ENCODE measurements around the gene RNASEL. TPM values are rescaled to one million over a fixed set of nuclear protein-coding genes. Genes with fewer than 3 reads are reported as not detected.

Gene RNASEL
- total RNA-seq, 1 donor from 2014 or later: 11.1 TPM

DNA sequence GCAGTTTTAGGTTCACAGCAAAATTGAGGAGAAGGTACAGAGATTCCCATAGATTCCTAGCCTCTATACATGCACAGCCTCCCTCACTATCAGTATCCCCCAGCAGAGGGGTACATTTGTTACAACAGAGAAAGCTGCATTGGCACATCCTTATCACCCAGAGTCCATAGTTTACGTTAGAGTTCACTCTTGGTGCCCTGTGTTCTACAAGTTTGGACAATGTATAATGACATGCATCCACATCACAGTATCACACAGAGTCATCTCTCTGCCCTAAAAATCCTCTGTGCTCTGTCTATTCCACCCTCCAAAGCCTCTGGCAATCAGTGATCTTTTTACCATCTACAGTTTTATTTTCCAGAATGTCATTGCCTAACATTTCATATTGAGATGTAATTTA is 37.5 kb upstream of the RNASEL start:
- POLR2A ChIA-PET: no interaction called here
- TF ChIP-seq, protein P1, sequence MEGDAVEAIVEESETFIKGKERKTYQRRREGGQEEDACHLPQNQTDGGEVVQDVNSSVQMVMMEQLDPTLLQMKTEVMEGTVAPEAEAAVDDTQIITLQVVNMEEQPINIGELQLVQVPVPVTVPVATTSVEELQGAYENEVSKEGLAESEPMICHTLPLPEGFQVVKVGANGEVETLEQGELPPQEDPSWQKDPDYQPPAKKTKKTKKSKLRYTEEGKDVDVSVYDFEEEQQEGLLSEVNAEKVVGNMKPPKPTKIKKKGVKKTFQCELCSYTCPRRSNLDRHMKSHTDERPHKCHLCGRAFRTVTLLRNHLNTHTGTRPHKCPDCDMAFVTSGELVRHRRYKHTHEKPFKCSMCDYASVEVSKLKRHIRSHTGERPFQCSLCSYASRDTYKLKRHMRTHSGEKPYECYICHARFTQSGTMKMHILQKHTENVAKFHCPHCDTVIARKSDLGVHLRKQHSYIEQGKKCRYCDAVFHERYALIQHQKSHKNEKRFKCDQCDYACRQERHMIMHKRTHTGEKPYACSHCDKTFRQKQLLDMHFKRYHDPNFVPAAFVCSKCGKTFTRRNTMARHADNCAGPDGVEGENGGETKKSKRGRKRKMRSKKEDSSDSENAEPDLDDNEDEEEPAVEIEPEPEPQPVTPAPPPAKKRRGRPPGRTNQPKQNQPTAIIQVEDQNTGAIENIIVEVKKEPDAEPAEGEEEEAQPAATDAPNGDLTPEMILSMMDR (IDR thresholded peaks at IDR 0.05): no peak
- Mint-ChIP-seq H3K27me3 (no peaks in the 10 kb centered on the region), H3K27ac (no peak overlapping the region), H3K4me1 (peaks cover 56% of the 10 kb centered on the region), H3K9me3 (no peaks in the 10 kb centered on the region), H3K36me3 (ENCODE audit: low read depth) (no peaks in the 10 kb centered on the region), H3K4me3 (no peak overlapping the region)
- intact Hi-C loops (cut with micrococcal nuclease): loop anchor here (1.0 kb wide), 1 partner anchor 12 kb away; no protein-coding TSS in a partner anchor
- ATAC-seq (ENCODE audit: low read depth) (no peak), DNase-seq (no peak)
- CTCF ChIA-PET: no interaction called here

- Mint-ChIP-seq H3K9me3 (peaks cover 4% of the 10 kb centered on the region), H3K27me3 (no peaks in the 10 kb centered on the region), H3K36me3 (ENCODE audit: low read depth) (peaks cover 2% of the 10 kb centered on the region), H3K4me3 (no peak overlapping the region), H3K4me1 (peaks cover 57% of the 10 kb centered on the region), H3K27ac (no peak overlapping the region)
- DNase-seq (no peak), ATAC-seq (ENCODE audit: low read depth) (no peak)
- TF ChIP-seq, protein P1 (IDR thresholded peaks at IDR 0.05): no peak
- intact Hi-C loops (cut with micrococcal nuclease): loop anchor here (1.0 kb wide), 1 partner anchor 12 kb away; no protein-coding TSS in a partner anchor
- POLR2A ChIA-PET: no interaction called here
- CTCF ChIA-PET: no interaction called here
Measured at GRCh38 chr1:182625719-182626504, 36.9 kb upstream of the RNASEL start.

GRCh38 chr1:182625024-182625423 is 36.0 kb upstream of the RNASEL start:
- no peaks in the 10 kb centered on the region for H3K27me3 Mint-ChIP-seq
- peaks cover 2% of the 10 kb centered on the region for H3K36me3 Mint-ChIP-seq (ENCODE audit: low read depth)
- peak overlapping the region; percentile 50 for H3K27ac Mint-ChIP-seq
- DNase-seq (no peak), ATAC-seq (ENCODE audit: low read depth) (no peak)
- TF ChIP-seq, protein P1 (IDR thresholded peaks at IDR 0.05): no peak
- POLR2A ChIA-PET: interaction anchor here (1.6 kb wide), 1 partner anchor 10 kb away, joined by 13 read pairs; no protein-coding TSS in a partner anchor
- peaks cover 6% of the 10 kb centered on the region for H3K9me3 Mint-ChIP-seq
- H3K4me3 Mint-ChIP-seq: no peak overlapping the region
- peaks cover 51% of the 10 kb centered on the region for H3K4me1 Mint-ChIP-seq
- CTCF ChIA-PET: no interaction called here
- intact Hi-C loops (cut with micrococcal nuclease): no loop called here

- ATAC-seq (ENCODE audit: low read depth): no peak
- intact Hi-C loops (cut with micrococcal nuclease): no loop called here
- ChIA-PET POLR2A (interaction anchor here (1.4 to 1.6 kb wide), 2 partner anchors 9 to 21 kb away, joined by 5 to 13 read pairs; no protein-coding TSS in a partner anchor), CTCF (interaction anchor here (1.0 kb wide), 1 partner anchor 158 kb away, joined by 3 read pairs; no protein-coding TSS in a partner anchor)
- DNase-seq: no peak
- Mint-ChIP-seq H3K27ac (peak overlapping the region; percentile 67), H3K4me1 (peaks cover 47% of the 10 kb centered on the region), H3K27me3 (no peaks in the 10 kb centered on the region), H3K36me3 (ENCODE audit: low read depth) (peaks cover 2% of the 10 kb centered on the region), H3K9me3 (peaks cover 6% of the 10 kb centered on the region), H3K4me3 (no peak overlapping the region)
- TF ChIP-seq, protein P1 (IDR thresholded peaks at IDR 0.05): no peak
Measured at GRCh38 chr1:182624577-182624976, 35.5 kb upstream of the RNASEL start.

GRCh38 chr1:182622901-182623528 is 34.0 kb upstream of the RNASEL start:
- Mint-ChIP-seq H3K4me1 (peaks cover 43% of the 10 kb centered on the region), H3K9me3 (peaks cover 6% of the 10 kb centered on the region), H3K36me3 (ENCODE audit: low read depth) (peaks cover 2% of the 10 kb centered on the region), H3K4me3 (peak overlapping the region; percentile 29), H3K27me3 (no peaks in the 10 kb centered on the region), H3K27ac (peak overlapping the region; percentile 79)
- ATAC-seq (ENCODE audit: low read depth) (peak; percentile 47), DNase-seq (no peak)
- CTCF ChIA-PET: interaction anchor here (0.9 kb wide), 1 partner anchor 17 kb away, joined by 3 read pairs; no protein-coding TSS in a partner anchor
- TF ChIP-seq, protein P1 (IDR thresholded peaks at IDR 0.05): no peak
- intact Hi-C loops (cut with micrococcal nuclease): no loop called here
- POLR2A ChIA-PET: interaction anchor here (0.5 to 1.4 kb wide), 4 partner anchors 9 to 25 kb away, joined by 3 to 5 read pairs (median 4); no protein-coding TSS in a partner anchor
